Measurements from ENCODE around the gene KIAA1958.

DNA sequence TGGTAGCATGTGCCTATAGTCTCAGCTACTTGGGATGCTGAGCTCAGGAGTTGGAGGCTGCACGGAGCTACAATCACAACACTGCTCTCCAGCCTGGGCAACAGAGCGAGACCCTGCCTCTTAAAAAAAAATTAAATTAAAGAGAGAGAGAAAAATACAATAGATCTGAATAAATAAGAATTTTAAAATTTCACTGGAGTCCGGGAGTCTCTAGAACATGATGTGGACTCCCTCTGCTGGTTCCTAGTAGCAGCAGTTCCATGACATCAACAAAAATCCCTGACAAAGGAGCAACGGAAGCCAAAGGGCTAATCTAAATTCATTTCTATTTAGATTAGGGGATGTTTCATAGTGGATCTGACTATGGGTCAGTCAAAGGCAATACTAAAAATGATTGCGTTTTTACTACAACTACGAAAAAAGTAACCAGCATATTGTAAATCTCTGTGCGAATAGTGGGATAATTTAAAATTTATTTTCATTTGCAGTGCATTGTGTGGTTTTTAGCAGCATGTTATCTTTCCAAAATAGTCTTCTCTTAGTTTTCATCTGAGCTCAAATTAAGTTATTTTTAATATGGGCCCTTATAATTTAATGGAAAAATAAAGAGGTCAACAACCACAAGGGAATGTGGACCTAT lies 224.5 kb downstream of the KIAA1958 start:
- TF ChIP-seq, protein P1, sequence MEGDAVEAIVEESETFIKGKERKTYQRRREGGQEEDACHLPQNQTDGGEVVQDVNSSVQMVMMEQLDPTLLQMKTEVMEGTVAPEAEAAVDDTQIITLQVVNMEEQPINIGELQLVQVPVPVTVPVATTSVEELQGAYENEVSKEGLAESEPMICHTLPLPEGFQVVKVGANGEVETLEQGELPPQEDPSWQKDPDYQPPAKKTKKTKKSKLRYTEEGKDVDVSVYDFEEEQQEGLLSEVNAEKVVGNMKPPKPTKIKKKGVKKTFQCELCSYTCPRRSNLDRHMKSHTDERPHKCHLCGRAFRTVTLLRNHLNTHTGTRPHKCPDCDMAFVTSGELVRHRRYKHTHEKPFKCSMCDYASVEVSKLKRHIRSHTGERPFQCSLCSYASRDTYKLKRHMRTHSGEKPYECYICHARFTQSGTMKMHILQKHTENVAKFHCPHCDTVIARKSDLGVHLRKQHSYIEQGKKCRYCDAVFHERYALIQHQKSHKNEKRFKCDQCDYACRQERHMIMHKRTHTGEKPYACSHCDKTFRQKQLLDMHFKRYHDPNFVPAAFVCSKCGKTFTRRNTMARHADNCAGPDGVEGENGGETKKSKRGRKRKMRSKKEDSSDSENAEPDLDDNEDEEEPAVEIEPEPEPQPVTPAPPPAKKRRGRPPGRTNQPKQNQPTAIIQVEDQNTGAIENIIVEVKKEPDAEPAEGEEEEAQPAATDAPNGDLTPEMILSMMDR (IDR thresholded peaks at IDR 0.05 in 2 of 3, conservative IDR thresholded peaks at IDR 0.05 in 1 of 3; ENCODE audit: control insufficient read depth in 2 of 3, extremely low read depth in 1 of 3, insufficient read depth in 1 of 3, low read depth in 3 of 3, low read length in 3 of 3): peak; percentile 30 to 37 (median 31); a peak in 3 of 6 replicates
- TF ChIP-seq SIN3A (IDR thresholded peaks at IDR 0.05; ENCODE audit: low read depth, low read length) (no peak), BHLHE40 (IDR thresholded peaks at IDR 0.05; ENCODE audit: borderline replicate concordance in 1 of 2, low read depth in 2 of 2, low read length in 1 of 2) (no peak), EZH2 (IDR thresholded peaks at IDR 0.05; ENCODE audit: borderline replicate concordance, control insufficient read depth, low read depth, low read length) (no peak)

All from GM12878 (cell line).